Duodenal mucosa (tissue), 2 donors: ENCODE data around the gene SMIM24.
A peak's percentile ranks its signal among the peaks of the same experiment; 100 is the strongest.

Experiments used
- H3K27ac ChIP-seq: one replicate; pipeline ENCODE4 v1.7.0; 2013; ENCODE audit warnings: low read depth, low read length
- H3K27me3 ChIP-seq, 2 donors: one replicate each; pipeline ENCODE4 v1.7.0; 2013; ENCODE audit warnings: low read length in 2 of 2, control low read depth in 1 of 2; ENCODE audit not compliant: insufficient read depth in 2 of 2, control insufficient read depth in 1 of 2
- H3K36me3 ChIP-seq, 2 donors: one replicate each; pipeline ENCODE4 v1.7.0; 2013; ENCODE audit warnings: low read length in 2 of 2, control low read depth in 1 of 2; ENCODE audit not compliant: insufficient read depth in 2 of 2, control insufficient read depth in 1 of 2
- H3K4me1 ChIP-seq, 2 donors: one replicate each; pipeline ENCODE4 v1.7.0; 2013; ENCODE audit warnings: low read length in 2 of 2, control low read depth in 1 of 2; ENCODE audit not compliant: insufficient read depth in 2 of 2, control insufficient read depth in 1 of 2
- H3K4me3 ChIP-seq, 2 donors: one replicate each; pipeline ENCODE4 v1.7.0; 2013; ENCODE audit warnings: low read length in 2 of 2, low read depth in 1 of 2
- H3K9ac ChIP-seq, 2 donors: one replicate each; pipeline ENCODE4 v1.7.0; 2013; ENCODE audit warnings: low read length in 2 of 2, low read depth in 1 of 2
- H3K9me3 ChIP-seq, 2 donors: one replicate each; pipeline ENCODE4 v1.7.0; 2013; ENCODE audit warnings: low read length in 2 of 2, control low read depth in 1 of 2; ENCODE audit not compliant: control insufficient read depth in 1 of 2

The SMIM24 gene

GRCh38 chr19:3444695-3445234, 35.6 kb downstream of the SMIM24 start:
- Histone ChIP-seq H3K36me3 (peaks cover 7 to 27% of the 10 kb centered on the region in 2 donors), H3K4me3 (no peak overlapping the region), H3K9me3 (no peaks in the 10 kb centered on the region), H3K9ac (no peak overlapping the region), H3K4me1 (peaks cover 0 to 5% of the 10 kb centered on the region in 2 donors), H3K27me3 (no peaks in the 10 kb centered on the region), H3K27ac (no peak overlapping the region)

- no peaks in the 10 kb centered on the region for H3K9me3 ChIP-seq
- no peak overlapping the region for H3K4me3 ChIP-seq
- no peaks in the 10 kb centered on the region for H3K27me3 ChIP-seq
- peaks cover 7 to 24% of the 10 kb centered on the region in 2 donors for H3K36me3 ChIP-seq
- H3K4me1 ChIP-seq = peaks cover 0 to 5% of the 10 kb centered on the region in 2 donors
- no peak overlapping the region for H3K9ac ChIP-seq
- H3K27ac ChIP-seq = no peak overlapping the region
Observed at GRCh38 chr19:3443840-3444694, 36.3 kb downstream of the SMIM24 start.

- H3K36me3 ChIP-seq = peaks cover 10 to 20% of the 10 kb centered on the region in 2 donors
- H3K9ac ChIP-seq = no peak overlapping the region
- H3K27ac ChIP-seq = no peak overlapping the region
- H3K9me3 ChIP-seq = no peaks in the 10 kb centered on the region
- H3K4me1 ChIP-seq = peaks cover 0 to 5% of the 10 kb centered on the region in 2 donors
- H3K27me3 ChIP-seq = no peaks in the 10 kb centered on the region
- H3K4me3 ChIP-seq = no peak overlapping the region
Observed at GRCh38 chr19:3442487-3443071, 37.7 kb downstream of the SMIM24 start.

- Histone ChIP-seq H3K4me3 (no peak overlapping the region), H3K4me1 (peaks cover 0 to 5% of the 10 kb centered on the region in 2 donors), H3K27ac (no peak overlapping the region), H3K9me3 (no peaks in the 10 kb centered on the region), H3K27me3 (no peaks in the 10 kb centered on the region), H3K36me3 (peaks cover 10 to 20% of the 10 kb centered on the region in 2 donors), H3K9ac (peak overlapping the region in 1 of 2 donors; percentile 25)
Observed at GRCh38 chr19:3441986-3442329, 38.4 kb downstream of the SMIM24 start.

- peak overlapping the region in 1 of 2 donors; percentile 25 for H3K9ac ChIP-seq
- peaks cover 10 to 24% of the 10 kb centered on the region in 2 donors for H3K36me3 ChIP-seq
- H3K27ac ChIP-seq = no peak overlapping the region
- H3K9me3 ChIP-seq = no peaks in the 10 kb centered on the region
- no peaks in the 10 kb centered on the region for H3K27me3 ChIP-seq
- no peak overlapping the region for H3K4me3 ChIP-seq
- H3K4me1 ChIP-seq = peaks cover 0 to 5% of the 10 kb centered on the region in 2 donors
Observed at GRCh38 chr19:3441089-3441985, 39.0 kb downstream of the SMIM24 start.

- H3K9me3 ChIP-seq = no peaks in the 10 kb centered on the region
- H3K4me3 ChIP-seq = no peak overlapping the region
- no peak overlapping the region for H3K9ac ChIP-seq
- no peak overlapping the region for H3K27ac ChIP-seq
- H3K36me3 ChIP-seq = peaks cover 8 to 17% of the 10 kb centered on the region in 2 donors
- H3K27me3 ChIP-seq = no peaks in the 10 kb centered on the region
- peaks cover 4 to 5% of the 10 kb centered on the region in 2 donors for H3K4me1 ChIP-seq
Observed at GRCh38 chr19:3440082-3440481, 40.2 kb downstream of the SMIM24 start.

- H3K27ac ChIP-seq = peak overlapping the region; percentile 82
- H3K9ac ChIP-seq = peak overlapping the region; percentile 72 to 74
- peaks cover 12 to 21% of the 10 kb centered on the region in 2 donors for H3K36me3 ChIP-seq
- H3K4me3 ChIP-seq = peak overlapping the region; percentile 82 to 83
- H3K4me1 ChIP-seq = peaks cover 6 to 10% of the 10 kb centered on the region in 2 donors
- H3K9me3 ChIP-seq = no peaks in the 10 kb centered on the region
- H3K27me3 ChIP-seq = no peaks in the 10 kb centered on the region
Observed at GRCh38 chr19:3434630-3435553, 45.4 kb downstream of the SMIM24 start.

- Histone ChIP-seq H3K4me3 (no peak overlapping the region), H3K27ac (peak overlapping the region; percentile 82), H3K36me3 (peaks cover 12 to 21% of the 10 kb centered on the region in 2 donors), H3K27me3 (no peaks in the 10 kb centered on the region), H3K9me3 (no peaks in the 10 kb centered on the region), H3K9ac (peak overlapping the region; percentile 67 to 72), H3K4me1 (peaks cover 6 to 10% of the 10 kb centered on the region in 2 donors)
Observed at GRCh38 chr19:3433805-3434540, 46.4 kb downstream of the SMIM24 start.
